ENCODE data around the gene AKT3. TPM values are rescaled to one million over a fixed set of nuclear protein-coding genes. Genes with fewer than 3 reads are reported as not detected.

The AKT3 gene
- total RNA-seq, 4 donors from 2014 or later: 51.7 to 84.1 (median 71.1) TPM

- Histone ChIP-seq H3K9me3 (no peaks in the 10 kb centered on the region), H3K4me1 (no peaks in the 10 kb centered on the region), H3K4me3 (replicated peaks in 1 of 3) (no peak overlapping the region), H3K36me3 (no peaks in the 10 kb centered on the region), H3K27ac (no peak overlapping the region), H3K27me3 (no peaks in the 10 kb centered on the region)
- TF ChIP-seq CTCF (IDR thresholded peaks at IDR 0.05): no peak
- no peak for TF ChIP-seq POLR2A (IDR thresholded peaks at IDR 0.05)
- WGBS, 2 donors: 90 to 93% methylated on average over 4 of the region's 4 CpGs
- intact Hi-C loops (cut with DNase I): no loop called here
- no peak for DNase-seq
Observed at GRCh38 chr1:243587823-243588560, 262.1 kb downstream of the AKT3 start.

- Histone ChIP-seq H3K4me3 (replicated peaks in 1 of 3) (no peak overlapping the region), H3K27ac (no peak overlapping the region), H3K4me1 (no peaks in the 10 kb centered on the region), H3K9me3 (no peaks in the 10 kb centered on the region), H3K27me3 (no peaks in the 10 kb centered on the region), H3K36me3 (no peaks in the 10 kb centered on the region)
- 94 to 95% methylated on average over 12 of the region's 12 CpGs for WGBS, 2 donors
- intact Hi-C loops (cut with DNase I): no loop called here
- DNase-seq: no peak
- TF ChIP-seq CTCF (IDR thresholded peaks at IDR 0.05) (no peak), POLR2A (IDR thresholded peaks at IDR 0.05) (no peak)
Observed at GRCh38 chr1:243587285-243587684, 262.8 kb downstream of the AKT3 start.

GRCh38 chr1:243585982-243586381 lies 264.1 kb downstream of the AKT3 start:
- H3K4me1 ChIP-seq: no peaks in the 10 kb centered on the region
- DNase-seq: no peak
- no peaks in the 10 kb centered on the region for H3K9me3 ChIP-seq
- no peaks in the 10 kb centered on the region for H3K36me3 ChIP-seq
- no peak for TF ChIP-seq CTCF (IDR thresholded peaks at IDR 0.05)
- TF ChIP-seq POLR2A (IDR thresholded peaks at IDR 0.05): no peak
- 95% methylated on average over 1 of the region's 1 CpG for WGBS, 2 donors
- intact Hi-C loops (cut with DNase I): no loop called here
- no peaks in the 10 kb centered on the region for H3K27me3 ChIP-seq
- no peak overlapping the region for H3K4me3 ChIP-seq (replicated peaks in 1 of 3)
- no peak overlapping the region for H3K27ac ChIP-seq

- H3K27me3 ChIP-seq: no peaks in the 10 kb centered on the region
- no peaks in the 10 kb centered on the region for H3K4me1 ChIP-seq
- no peak overlapping the region for H3K4me3 ChIP-seq (replicated peaks in 1 of 3)
- no peak for TF ChIP-seq POLR2A (IDR thresholded peaks at IDR 0.05)
- no peak for TF ChIP-seq CTCF (IDR thresholded peaks at IDR 0.05)
- no peaks in the 10 kb centered on the region for H3K9me3 ChIP-seq
- intact Hi-C loops (cut with DNase I): no loop called here
- WGBS, 2 donors: 96 to 97% methylated on average over 1 of the region's 1 CpG
- H3K27ac ChIP-seq: no peak overlapping the region
- no peaks in the 10 kb centered on the region for H3K36me3 ChIP-seq
- DNase-seq: no peak
Observed at GRCh38 chr1:243582326-243582725, 267.7 kb downstream of the AKT3 start.

GRCh38 chr1:243580984-243581383 lies 269.1 kb downstream of the AKT3 start:
- 100% methylated on average over 1 of the region's 1 CpG for WGBS, 2 donors
- H3K9me3 ChIP-seq: no peaks in the 10 kb centered on the region

More at GRCh38 chr1:243580984-243581383, 269.1 kb downstream of the AKT3 start:
- Histone ChIP-seq H3K27ac (no peak overlapping the region), H3K36me3 (no peaks in the 10 kb centered on the region), H3K27me3 (no peaks in the 10 kb centered on the region), H3K4me3 (replicated peaks in 1 of 3) (no peak overlapping the region), H3K4me1 (no peaks in the 10 kb centered on the region)
- intact Hi-C loops (cut with DNase I): no loop called here
- no peak for DNase-seq
- no peak for TF ChIP-seq POLR2A (IDR thresholded peaks at IDR 0.05)
- TF ChIP-seq CTCF (IDR thresholded peaks at IDR 0.05): no peak

Measured in thyroid gland (tissue), 4 donors.